Measurements from ENCODE around the gene TP53.

GRCh38 chr17:7720125-7720524 is 32.8 kb upstream of the TP53 start:
- TF ChIP-seq CTCF (IDR thresholded peaks at IDR 0.05; ENCODE audit: low read depth, low read length, poor library complexity, severe bottlenecking) (no peak), EZH2phosphoT487 (IDR thresholded peaks at IDR 0.05; ENCODE audit: borderline replicate concordance, low read length) (no peak)
